Keratinocyte (primary cell): Measurements from ENCODE around the gene SPATS2.

ENCODE experiments used
- EZH2 ChIP-seq: IDR thresholded peaks from one replicate; pipeline ENCODE4 v1.6.1; 2012; ENCODE audit warnings: inconsistent platforms, mild to moderate bottlenecking, low read length, moderate library complexity
- TF ChIP-seq, protein P1 (sequence below), 3 experiments: IDR thresholded peaks in 1 of 3; conservative IDR thresholded peaks in 1 of 3; optimal IDR thresholded peaks in 1 of 3; 2 replicates in 2 of 3; 3 replicates in 1 of 3; pipeline versions ENCODE3 to v1.5.1; 2011; ENCODE audit warnings: low read length in 3 of 3, mild to moderate bottlenecking in 3 of 3, moderate library complexity in 2 of 3, control low read depth in 1 of 3, inconsistent platforms in 1 of 3; ENCODE audit not compliant: insufficient read depth in 2 of 3; ENCODE audit errors: extremely low read depth in 1 of 3

DNA sequence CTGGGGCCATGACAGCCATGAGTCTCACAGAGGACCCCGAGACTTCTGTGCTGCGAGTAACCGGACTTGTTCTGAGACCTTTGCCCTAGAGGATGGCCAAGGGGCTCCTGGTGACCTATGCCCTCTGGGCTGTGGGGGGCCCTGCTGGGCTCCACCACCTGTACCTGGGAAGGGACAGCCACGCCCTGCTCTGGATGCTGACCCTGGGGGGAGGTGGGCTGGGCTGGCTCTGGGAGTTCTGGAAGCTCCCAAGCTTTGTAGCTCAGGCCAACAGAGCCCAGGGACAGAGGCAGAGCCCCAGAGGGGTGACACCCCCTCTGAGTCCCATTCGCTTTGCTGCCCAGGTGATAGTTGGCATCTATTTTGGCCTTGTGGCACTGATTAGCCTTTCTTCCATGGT, 18.5 kb upstream of the SPATS2 start:
- TF ChIP-seq, protein P1, sequence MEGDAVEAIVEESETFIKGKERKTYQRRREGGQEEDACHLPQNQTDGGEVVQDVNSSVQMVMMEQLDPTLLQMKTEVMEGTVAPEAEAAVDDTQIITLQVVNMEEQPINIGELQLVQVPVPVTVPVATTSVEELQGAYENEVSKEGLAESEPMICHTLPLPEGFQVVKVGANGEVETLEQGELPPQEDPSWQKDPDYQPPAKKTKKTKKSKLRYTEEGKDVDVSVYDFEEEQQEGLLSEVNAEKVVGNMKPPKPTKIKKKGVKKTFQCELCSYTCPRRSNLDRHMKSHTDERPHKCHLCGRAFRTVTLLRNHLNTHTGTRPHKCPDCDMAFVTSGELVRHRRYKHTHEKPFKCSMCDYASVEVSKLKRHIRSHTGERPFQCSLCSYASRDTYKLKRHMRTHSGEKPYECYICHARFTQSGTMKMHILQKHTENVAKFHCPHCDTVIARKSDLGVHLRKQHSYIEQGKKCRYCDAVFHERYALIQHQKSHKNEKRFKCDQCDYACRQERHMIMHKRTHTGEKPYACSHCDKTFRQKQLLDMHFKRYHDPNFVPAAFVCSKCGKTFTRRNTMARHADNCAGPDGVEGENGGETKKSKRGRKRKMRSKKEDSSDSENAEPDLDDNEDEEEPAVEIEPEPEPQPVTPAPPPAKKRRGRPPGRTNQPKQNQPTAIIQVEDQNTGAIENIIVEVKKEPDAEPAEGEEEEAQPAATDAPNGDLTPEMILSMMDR (optimal IDR thresholded peaks at IDR 0.05 in 1 of 3, IDR thresholded peaks at IDR 0.05 in 1 of 3, conservative IDR thresholded peaks at IDR 0.05 in 1 of 3; ENCODE audit: extremely low read depth in 1 of 3, insufficient read depth in 2 of 3, low read length in 3 of 3), result no peak
- no peak for TF ChIP-seq EZH2
